KMS-11 (cell line): ENCODE data around the gene FBLIM1.

Experiments used
- H2AFZ ChIP-seq: fragments of 200-600 bp; sonication (generic); 2 replicates; pipeline ENCODE4 v1.6.1; 2016; ENCODE audit warnings: antibody characterized with exemption, mixed run types, low read depth
- H3K27ac ChIP-seq: fragments of 200-600 bp; sonication (generic); 2 replicates; pipeline ENCODE4 v1.6.1; 2016; ENCODE audit warnings: mild to moderate bottlenecking, mixed run types
- H3K27me3 ChIP-seq: fragments of 200-600 bp; sonication (generic); 2 replicates; pipeline ENCODE4 v1.6.1; 2017; ENCODE audit warnings: mild to moderate bottlenecking, low read depth, mixed run types, moderate library complexity; ENCODE audit not compliant: insufficient read depth
- H3K36me3 ChIP-seq: fragments of 200-600 bp; sonication (generic); 2 replicates; pipeline ENCODE4 v1.6.1; 2017; ENCODE audit warnings: mild to moderate bottlenecking, mixed run types; ENCODE audit not compliant: insufficient read depth
- H3K4me1 ChIP-seq: fragments of 200-600 bp; sonication (generic); 2 replicates; pipeline ENCODE4 v1.6.1; 2016; ENCODE audit warnings: mild to moderate bottlenecking, low read depth, mixed run types; ENCODE audit not compliant: poor library complexity, severe bottlenecking
- H3K4me2 ChIP-seq: fragments of 200-600 bp; sonication (generic); 2 replicates; pipeline ENCODE4 v1.7.0; 2016; ENCODE audit warnings: mild to moderate bottlenecking, mixed run types
- H3K4me3 ChIP-seq: fragments of 200-600 bp; sonication (generic); IDR thresholded peaks from 2 replicates; pipeline ENCODE4 v1.6.1; 2017; ENCODE audit warnings: low read depth, low read length, mixed read lengths; ENCODE audit not compliant: insufficient read depth
- H3K79me2 ChIP-seq: fragments of 200-600 bp; sonication (generic); 2 replicates; pipeline ENCODE4 v1.6.1; 2016; ENCODE audit warnings: low read depth, mixed run types; ENCODE audit not compliant: insufficient read depth
- H3K9ac ChIP-seq: fragments of 200-600 bp; sonication (generic); 2 replicates; pipeline ENCODE4 v1.6.1; 2016; ENCODE audit warnings: mild to moderate bottlenecking, mixed run types
- H4K20me1 ChIP-seq: fragments of 200-600 bp; sonication (generic); 2 replicates; pipeline ENCODE4 v1.6.1; 2016; ENCODE audit warnings: mild to moderate bottlenecking, mixed run types; ENCODE audit not compliant: insufficient read depth
- CTCF ChIP-seq: fragments of 200-600 bp; sonication (generic); conservative IDR thresholded peaks from 2 replicates; pipeline ENCODE4 v1.6.1; 2017; ENCODE audit warnings: low read depth, mild to moderate bottlenecking, antibody characterized with exemption, low read length, moderate library complexity, mixed read lengths

The FBLIM1 gene

GRCh38 chr1:15734901-15735300, 23.7 kb upstream of the FBLIM1 start:
- Histone ChIP-seq H3K4me1 (no peaks in the 10 kb centered on the region), H3K27ac (no peak overlapping the region), H3K4me2 (no peak overlapping the region), H3K36me3 (no peaks in the 10 kb centered on the region), H3K4me3 (no peak overlapping the region), H4K20me1 (no peaks in the 10 kb centered on the region), H3K79me2 (no peaks in the 10 kb centered on the region), H3K9ac (no peak overlapping the region), H3K27me3 (no peaks in the 10 kb centered on the region), H2AFZ (no peak overlapping the region)
- no peak for TF ChIP-seq CTCF

GRCh38 chr1:15735304-15736037, 23.1 kb upstream of the FBLIM1 start:
- Histone ChIP-seq H4K20me1 (no peaks in the 10 kb centered on the region), H3K79me2 (no peaks in the 10 kb centered on the region), H3K4me3 (no peak overlapping the region), H3K9ac (no peak overlapping the region), H3K4me1 (no peaks in the 10 kb centered on the region), H3K4me2 (no peak overlapping the region), H3K27me3 (no peaks in the 10 kb centered on the region), H3K36me3 (no peaks in the 10 kb centered on the region), H2AFZ (no peak overlapping the region), H3K27ac (no peak overlapping the region)
- no peak for TF ChIP-seq CTCF

DNA sequence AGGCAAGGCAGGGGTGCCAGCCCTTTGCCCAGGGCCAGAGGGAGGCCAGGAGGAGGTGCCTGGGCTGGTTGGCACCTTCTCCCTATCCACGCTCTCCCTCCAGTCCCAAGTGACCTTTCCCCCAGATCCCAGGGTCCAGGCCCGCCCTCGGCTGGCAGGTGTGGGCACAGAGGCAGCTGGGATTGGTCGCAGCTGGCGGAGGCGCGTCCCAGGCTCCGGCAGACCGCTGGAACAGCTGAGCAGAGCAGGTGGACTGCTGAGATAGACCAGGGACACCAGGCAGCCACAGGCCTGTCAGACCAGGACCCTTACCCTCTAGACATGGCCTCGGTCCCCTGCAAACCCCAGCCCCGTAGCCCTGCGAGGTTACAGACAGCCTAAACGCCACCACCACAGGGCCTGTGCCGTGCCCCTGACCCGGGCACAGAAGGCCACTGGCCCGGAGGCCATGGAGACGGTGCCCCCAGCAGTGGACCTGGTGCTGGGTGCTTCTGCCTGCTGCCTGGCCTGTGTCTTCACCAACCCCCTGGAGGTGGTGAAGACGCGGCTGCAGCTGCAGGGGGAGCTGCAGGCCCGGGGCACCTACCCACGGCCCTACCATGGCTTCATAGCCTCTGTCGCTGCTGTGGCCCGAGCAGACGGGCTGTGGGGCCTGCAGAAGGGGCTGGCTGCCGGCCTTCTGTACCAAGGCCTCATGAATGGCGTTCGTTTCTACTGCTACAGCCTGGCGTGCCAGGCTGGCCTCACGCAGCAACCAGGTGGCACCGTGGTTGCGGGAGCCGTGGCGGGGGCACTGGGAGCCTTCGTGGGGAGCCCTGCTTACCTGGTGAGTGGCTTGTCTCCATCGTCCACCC, 22.3 kb upstream of the FBLIM1 start, which contains the start of gene SLC25A34:
Gene SLC25A34 (plus strand): TSS at position 221 of the 854 bp plus-strand sequence. CDS start 228 bp downstream, at position 449.
- Histone ChIP-seq H3K27ac (no peak within 1 kb of the TSS), H3K79me2 (no peaks in the 10 kb centered on the region), H3K4me3 (no peak within 1 kb of the TSS), H3K36me3 (no peaks in the 10 kb centered on the region), H3K27me3 (no peaks in the 10 kb centered on the region), H4K20me1 (no peaks in the 10 kb centered on the region), H3K9ac (no peak within 1 kb of the TSS), H3K4me1 (peaks cover 1% of the 10 kb centered on the region), H3K4me2 (no peak within 1 kb of the TSS), H2AFZ (no peak within 1 kb of the TSS)
- TF ChIP-seq CTCF = no peak

DNA sequence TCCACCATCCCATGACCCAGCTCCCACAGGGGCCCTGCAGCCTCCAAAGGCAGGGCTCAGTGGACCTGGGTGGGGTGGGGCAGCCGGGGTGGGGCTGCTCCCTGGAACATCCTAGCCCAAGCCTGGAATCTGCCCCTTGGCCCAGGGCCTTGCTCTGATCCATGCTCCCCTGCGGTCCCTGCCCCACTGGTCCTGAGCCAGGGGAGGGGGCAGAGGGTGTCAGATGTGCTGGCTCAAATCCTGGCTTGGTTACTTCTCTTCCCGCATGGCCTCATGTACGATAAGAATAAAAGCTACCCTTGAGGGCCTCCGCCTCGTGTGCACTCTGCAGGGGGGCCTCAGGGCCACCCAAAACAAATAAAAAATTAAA, 21.7 kb upstream of the FBLIM1 start:
- Histone ChIP-seq H3K9ac (no peak overlapping the region), H3K4me2 (no peak overlapping the region), H2AFZ (no peak overlapping the region), H3K4me1 (peaks cover 5% of the 10 kb centered on the region), H3K79me2 (no peaks in the 10 kb centered on the region), H3K27me3 (no peaks in the 10 kb centered on the region), H3K4me3 (no peak overlapping the region), H3K27ac (no peak overlapping the region), H3K36me3 (no peaks in the 10 kb centered on the region), H4K20me1 (no peaks in the 10 kb centered on the region)
- TF ChIP-seq CTCF = no peak
